IMR-90 (cell line): ENCODE results near the gene SEMA5A.

ENCODE experiments used
- CEBPB ChIP-seq: IDR thresholded peaks from 2 replicates; pipeline ENCODE4 v1.6.1; 2012; ENCODE audit warnings: low read depth, low read length, improper control_type of control experiment
- CTCF ChIP-seq: conservative IDR thresholded peaks from 2 replicates; pipeline ENCODE4 v1.5.1; 2012; ENCODE audit warnings: mild to moderate bottlenecking, low read depth, low read length, improper control_type of control experiment
- MAFK ChIP-seq: IDR thresholded peaks from 2 replicates; pipeline ENCODE4 v1.6.1; 2012; ENCODE audit warnings: low read depth, low read length, improper control_type of control experiment
- MXI1 ChIP-seq: IDR thresholded peaks from 2 replicates; pipeline ENCODE4 v1.6.1; 2012; ENCODE audit warnings: low read depth, mild to moderate bottlenecking, low read length, moderate library complexity, borderline replicate concordance
- POLR2A ChIP-seq: IDR thresholded peaks from 2 replicates; pipeline ENCODE4 v1.6.1; 2012; ENCODE audit warnings: mild to moderate bottlenecking, low read depth, low read length
- RAD21 ChIP-seq: IDR thresholded peaks from 2 replicates; pipeline ENCODE4 v1.6.1; 2012; ENCODE audit warnings: low read length, improper control_type of control experiment
- RCOR1 ChIP-seq: IDR thresholded peaks from 2 replicates; pipeline ENCODE4 v1.6.1; 2012; ENCODE audit warnings: mild to moderate bottlenecking, low read length, improper control_type of control experiment; ENCODE audit not compliant: insufficient replicate concordance
- RFX5 ChIP-seq: IDR thresholded peaks from 2 replicates; pipeline ENCODE4 v1.8.0; 2012; ENCODE audit warnings: low read depth, mild to moderate bottlenecking, low read length, moderate library complexity
- USF2 ChIP-seq: fragments of 150-350 bp; IDR thresholded peaks from 2 replicates; pipeline ENCODE4 v1.6.1; 2017; ENCODE audit warnings: mild to moderate bottlenecking, antibody characterized with exemption, low read length, low read depth

GRCh38 chr5:9529041-9529480 lies 16.8 kb downstream of the SEMA5A start:
- TF ChIP-seq CTCF (no peak), RFX5 (no peak), RAD21 (no peak), POLR2A (no peak), CEBPB (no peak), MAFK (no peak), MXI1 (no peak), USF2 (no peak), RCOR1 (no peak)
